Chondrocyte (in vitro differentiated cells): Measurements from ENCODE around the gene EHBP1. TPM values are rescaled to one million over a fixed set of nuclear protein-coding genes. Genes with fewer than 3 reads are reported as not detected.

ENCODE experiments used
- DNase-seq: peaks from one replicate; pipeline ENCODE4 v3.0.0; 2021; ENCODE audit warnings: mixed read lengths, low spot score
- H3K27ac Mint-ChIP-seq: one replicate; pipeline ENCODE4 v1.8.0; 2021; ENCODE audit warnings: mild to moderate bottlenecking, moderate library complexity, mixed read lengths; ENCODE audit not compliant: unreplicated experiment
- H3K27me3 Mint-ChIP-seq: 2 replicates; pipeline ENCODE4 v1.8.0; 2021; ENCODE audit warnings: low read depth, mixed read lengths
- H3K36me3 Mint-ChIP-seq: 2 replicates; pipeline ENCODE4 v1.8.0; 2021; ENCODE audit warnings: low read depth, mixed read lengths
- H3K4me1 Mint-ChIP-seq: 2 replicates; pipeline ENCODE4 v1.8.0; 2021; ENCODE audit warnings: low read depth, mild to moderate bottlenecking, mixed read lengths
- H3K4me3 Mint-ChIP-seq: one replicate; pipeline ENCODE4 v1.8.0; 2021; ENCODE audit warnings: mild to moderate bottlenecking, moderate library complexity, mixed read lengths; ENCODE audit not compliant: unreplicated experiment
- H3K9me3 Mint-ChIP-seq: 2 replicates; pipeline ENCODE4 v1.8.0; 2021; ENCODE audit warnings: low read depth, mixed read lengths
- CTCF ChIP-seq: fragments of 200-600 bp; sonication (generic); IDR thresholded peaks from 2 replicates; pipeline ENCODE4 v1.5.0; 2021; ENCODE audit warnings: antibody characterized with exemption, mild to moderate bottlenecking, moderate library complexity
- total RNA-seq: library from RNA; stranded (reverse); gene quantifications from 3 replicates; pipeline ENCODE4 v1.2.1, GENCODE V29; 2021

The EHBP1 gene
- total RNA-seq, 1 donor from 2014 or later, result 48.6 TPM

GRCh38 chr2:62947403-62947802 is 241.9 kb downstream of the EHBP1 start:
- H3K36me3 Mint-ChIP-seq, result peaks cover 7% of the 10 kb centered on the region

DNA sequence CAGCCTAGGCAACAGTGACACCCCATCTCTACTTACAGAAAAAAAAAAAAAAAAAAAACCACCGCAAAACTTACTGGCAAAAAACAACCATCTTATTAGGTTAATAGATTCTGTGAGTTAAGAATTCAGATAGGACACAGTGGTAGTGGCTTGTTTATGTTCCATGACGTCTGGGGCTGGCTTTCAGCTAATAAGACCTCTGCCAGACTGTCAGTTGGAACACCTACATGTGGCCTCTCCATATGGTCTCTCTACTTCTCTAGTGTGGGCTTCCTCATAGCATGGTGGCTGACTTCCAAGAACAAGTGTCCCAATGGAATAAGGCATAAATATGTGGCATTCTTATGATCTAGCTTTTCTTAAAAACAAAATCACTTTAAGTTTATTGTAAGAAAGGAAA is 251.1 kb downstream of the EHBP1 start:
- Mint-ChIP-seq H3K27me3 (no peaks in the 10 kb centered on the region), H3K9me3 (no peaks in the 10 kb centered on the region), H3K36me3 (peaks cover 17% of the 10 kb centered on the region), H3K4me1 (no peaks in the 10 kb centered on the region), H3K27ac (no peak overlapping the region), H3K4me3 (no peak overlapping the region)
- TF ChIP-seq CTCF, result no peak
- no peak for DNase-seq

More at GRCh38 chr2:62947403-62947802, 241.9 kb downstream of the EHBP1 start:
- Mint-ChIP-seq H3K27me3 (no peaks in the 10 kb centered on the region), H3K9me3 (no peaks in the 10 kb centered on the region), H3K4me1 (peaks cover 3% of the 10 kb centered on the region), H3K27ac (no peak overlapping the region), H3K4me3 (no peak overlapping the region)
- no peak for TF ChIP-seq CTCF
- no peak for DNase-seq

GRCh38 chr2:62958206-62958605 is 252.7 kb downstream of the EHBP1 start:
- DNase-seq, result no peak
- peaks cover 14% of the 10 kb centered on the region for H3K36me3 Mint-ChIP-seq
- H3K9me3 Mint-ChIP-seq, result no peaks in the 10 kb centered on the region
- no peaks in the 10 kb centered on the region for H3K27me3 Mint-ChIP-seq
- H3K4me1 Mint-ChIP-seq, result no peaks in the 10 kb centered on the region
- TF ChIP-seq CTCF, result no peak
- H3K27ac Mint-ChIP-seq, result no peak overlapping the region
- H3K4me3 Mint-ChIP-seq, result no peak overlapping the region

GRCh38 chr2:62964050-62964449 is 258.5 kb downstream of the EHBP1 start:
- H3K36me3 Mint-ChIP-seq, result peaks cover 9% of the 10 kb centered on the region
- H3K4me1 Mint-ChIP-seq, result no peaks in the 10 kb centered on the region
- H3K9me3 Mint-ChIP-seq, result no peaks in the 10 kb centered on the region
- no peaks in the 10 kb centered on the region for H3K27me3 Mint-ChIP-seq
- no peak for TF ChIP-seq CTCF
- H3K27ac Mint-ChIP-seq, result no peak overlapping the region
- H3K4me3 Mint-ChIP-seq, result no peak overlapping the region
- no peak for DNase-seq

GRCh38 chr2:62964671-62965070 is 259.2 kb downstream of the EHBP1 start:
- H3K27me3 Mint-ChIP-seq, result no peaks in the 10 kb centered on the region
- no peaks in the 10 kb centered on the region for H3K4me1 Mint-ChIP-seq
- TF ChIP-seq CTCF, result no peak
- no peak for DNase-seq
- no peak overlapping the region for H3K4me3 Mint-ChIP-seq
- H3K36me3 Mint-ChIP-seq, result peaks cover 5% of the 10 kb centered on the region
- no peak overlapping the region for H3K27ac Mint-ChIP-seq
- no peaks in the 10 kb centered on the region for H3K9me3 Mint-ChIP-seq
